ENCODE data around the gene NRGN. TPM values are rescaled to one million over a fixed set of nuclear protein-coding genes. Genes with fewer than 3 reads are reported as not detected.

Gene NRGN
- total and polyA plus RNA-seq, 2 of the 4 experiments (the other 2 are of a cell fraction): 0.54 to 24.8 TPM

DNA sequence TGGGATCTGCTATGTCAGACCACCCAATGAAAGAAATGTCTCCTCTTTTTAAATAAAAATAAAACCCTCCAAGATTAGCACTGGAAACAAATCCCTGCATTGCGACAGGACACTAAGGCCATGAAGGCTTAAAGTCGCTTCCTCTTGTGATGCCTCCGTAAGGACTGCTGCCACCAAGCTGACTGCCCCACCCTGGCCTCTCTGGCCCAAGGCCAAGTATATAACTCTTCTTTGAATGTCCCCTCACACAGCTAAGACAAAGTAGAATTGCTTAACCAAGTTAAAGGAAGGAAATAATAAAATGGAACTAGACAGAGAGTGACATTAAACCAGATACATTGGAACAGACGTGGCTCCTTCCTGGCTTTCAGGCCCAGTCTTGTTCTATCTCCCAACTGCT, 7.5 kb upstream of the NRGN start:
- Histone ChIP-seq H2AK9ac (replicated peaks; ENCODE audit: low read depth, low read length, poor library complexity) (no peak overlapping the region), H3K18ac (ENCODE audit: low read depth, low read length) (no peak overlapping the region), H3K56ac (ENCODE audit: extremely low read depth, insufficient read depth, low read length) (no peak overlapping the region), H2BK5ac (ENCODE audit: low read depth, low read length, poor library complexity, severe bottlenecking) (no peak overlapping the region), H3K4me3 (ENCODE audit: insufficient read depth, low read depth, low read length) (no peak overlapping the region), H2BK15ac (ENCODE audit: low read depth, low read length) (no peak overlapping the region), H2AK5ac (ENCODE audit: low read depth, low read length) (no peak overlapping the region), H3K9me3 (ENCODE audit: control insufficient read depth, insufficient read depth, low read length) (no peaks in the 10 kb centered on the region), H3K4ac (ENCODE audit: low read depth, low read length) (no peak overlapping the region), H3K14ac (replicated peaks; ENCODE audit: low read depth, low read length) (no peak overlapping the region), H3K36me3 (ENCODE audit: control insufficient read depth, insufficient read depth, low read length) (no peaks in the 10 kb centered on the region), H4K91ac (ENCODE audit: insufficient read depth, low read depth, low read length) (no peak overlapping the region), H3K4me2 (ENCODE audit: low read depth, low read length) (no peak overlapping the region), H4K8ac (ENCODE audit: low read depth in 2 of 2, low read length in 2 of 2) (no peak overlapping the region), H4K20me1 (ENCODE audit: insufficient read depth, low read length) (no peaks in the 10 kb centered on the region), H2BK20ac (ENCODE audit: low read depth, low read length) (no peak overlapping the region), H3K9me1 (ENCODE audit: insufficient read depth, low read length) (no peaks in the 10 kb centered on the region; the same call in 1 of the 2 replicates), H3K27ac (ENCODE audit: insufficient read depth, low read length) (no peak overlapping the region), H3K9ac (ENCODE audit: low read depth, low read length) (no peak overlapping the region), H4K5ac (ENCODE audit: low read depth, low read length) (no peak overlapping the region), H3K79me1 (ENCODE audit: low read depth in 1 of 2, low read length in 2 of 2) (no peaks in the 10 kb centered on the region), H3K4me1 (ENCODE audit: control insufficient read depth, insufficient read depth, low read length) (no peaks in the 10 kb centered on the region; the same call in 1 of the 2 replicates), H3K23ac (ENCODE audit: low read depth, low read length) (no peak overlapping the region), H2AFZ (replicated peaks; ENCODE audit: low read length, poor library complexity) (no peak overlapping the region), H2BK120ac (ENCODE audit: low read depth, low read length) (no peak overlapping the region), H3K27me3 (ENCODE audit: control insufficient read depth, insufficient read depth, low read length) (peaks cover 17% of the 10 kb centered on the region)
- ChIA-PET CTCF (no interaction called here), POLR2A (ENCODE audit: unreplicated experiment) (no interaction called here)
- dilution Hi-C loops (cut with HindIII; ENCODE audit: low sequenced_read_pairs, unreplicated experiment): no loop called here
- no CpG with 5 or more reads among the region's 4 CpGs for WGBS, 2 experiments (ENCODE audit: extremely low coverage in 2 of 2, insufficient read length in 1 of 2)
- in situ Hi-C loops (cut with MboI; ENCODE audit: low sequenced_read_pairs): no loop called here
- no peak for ATAC-seq (ENCODE audit: low read depth)
- no peak for TF ChIP-seq SMC3 (IDR thresholded peaks at IDR 0.05; ENCODE audit: low read depth, low read length)
- no peak for TF ChIP-seq MAZ (IDR thresholded peaks at IDR 0.05; ENCODE audit: borderline replicate concordance, low read depth, low read length)
- no peak for TF ChIP-seq FOS (IDR thresholded peaks at IDR 0.05; ENCODE audit: low read depth, low read length)
- no peak for TF ChIP-seq CEBPB (IDR thresholded peaks at IDR 0.05; ENCODE audit: low read depth, low read length)
- no peak for TF ChIP-seq NFE2L2 (IDR thresholded peaks at IDR 0.05; ENCODE audit: low read depth, low read length)
- TF ChIP-seq BHLHE40 (IDR thresholded peaks at IDR 0.05; ENCODE audit: low read depth, low read length): no peak
- TF ChIP-seq CHD1 (IDR thresholded peaks at IDR 0.05; ENCODE audit: low read depth, low read length): no peak
- TF ChIP-seq MXI1 (IDR thresholded peaks at IDR 0.05; ENCODE audit: borderline replicate concordance, low read depth, low read length): no peak
- TF ChIP-seq MAFK (IDR thresholded peaks at IDR 0.05; ENCODE audit: low read depth, low read length): no peak
- no peak for TF ChIP-seq RFX5 (IDR thresholded peaks at IDR 0.05; ENCODE audit: low read depth, low read length)
- TF ChIP-seq POLR2A (IDR thresholded peaks at IDR 0.05; ENCODE audit: low read depth, low read length): no peak
- TF ChIP-seq, protein P1, sequence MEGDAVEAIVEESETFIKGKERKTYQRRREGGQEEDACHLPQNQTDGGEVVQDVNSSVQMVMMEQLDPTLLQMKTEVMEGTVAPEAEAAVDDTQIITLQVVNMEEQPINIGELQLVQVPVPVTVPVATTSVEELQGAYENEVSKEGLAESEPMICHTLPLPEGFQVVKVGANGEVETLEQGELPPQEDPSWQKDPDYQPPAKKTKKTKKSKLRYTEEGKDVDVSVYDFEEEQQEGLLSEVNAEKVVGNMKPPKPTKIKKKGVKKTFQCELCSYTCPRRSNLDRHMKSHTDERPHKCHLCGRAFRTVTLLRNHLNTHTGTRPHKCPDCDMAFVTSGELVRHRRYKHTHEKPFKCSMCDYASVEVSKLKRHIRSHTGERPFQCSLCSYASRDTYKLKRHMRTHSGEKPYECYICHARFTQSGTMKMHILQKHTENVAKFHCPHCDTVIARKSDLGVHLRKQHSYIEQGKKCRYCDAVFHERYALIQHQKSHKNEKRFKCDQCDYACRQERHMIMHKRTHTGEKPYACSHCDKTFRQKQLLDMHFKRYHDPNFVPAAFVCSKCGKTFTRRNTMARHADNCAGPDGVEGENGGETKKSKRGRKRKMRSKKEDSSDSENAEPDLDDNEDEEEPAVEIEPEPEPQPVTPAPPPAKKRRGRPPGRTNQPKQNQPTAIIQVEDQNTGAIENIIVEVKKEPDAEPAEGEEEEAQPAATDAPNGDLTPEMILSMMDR (conservative IDR thresholded peaks at IDR 0.05; ENCODE audit: low read depth, low read length): no peak
- no peak for TF ChIP-seq RCOR1 (IDR thresholded peaks at IDR 0.05; ENCODE audit: insufficient replicate concordance, low read length)
- TF ChIP-seq, protein P2, sequence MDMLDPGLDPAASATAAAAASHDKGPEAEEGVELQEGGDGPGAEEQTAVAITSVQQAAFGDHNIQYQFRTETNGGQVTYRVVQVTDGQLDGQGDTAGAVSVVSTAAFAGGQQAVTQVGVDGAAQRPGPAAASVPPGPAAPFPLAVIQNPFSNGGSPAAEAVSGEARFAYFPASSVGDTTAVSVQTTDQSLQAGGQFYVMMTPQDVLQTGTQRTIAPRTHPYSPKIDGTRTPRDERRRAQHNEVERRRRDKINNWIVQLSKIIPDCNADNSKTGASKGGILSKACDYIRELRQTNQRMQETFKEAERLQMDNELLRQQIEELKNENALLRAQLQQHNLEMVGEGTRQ (IDR thresholded peaks at IDR 0.05; ENCODE audit: low read depth, low read length): no peak
- no peak for TF ChIP-seq RAD21 (IDR thresholded peaks at IDR 0.05; ENCODE audit: low read length)
- no peak for DNase-seq
- intact Hi-C loops (cut with micrococcal nuclease): no loop called here
- BruUV-seq (replicated peaks): no TSS peak

All from IMR-90 (cell line).